ENCODE measurements around the gene WRNIP1. TPM values are rescaled to one million over a fixed set of nuclear protein-coding genes. Genes with fewer than 3 reads are reported as not detected.

Gene WRNIP1
- total RNA-seq, 1 experiment from 2014 or later = 38.1 TPM

DNA sequence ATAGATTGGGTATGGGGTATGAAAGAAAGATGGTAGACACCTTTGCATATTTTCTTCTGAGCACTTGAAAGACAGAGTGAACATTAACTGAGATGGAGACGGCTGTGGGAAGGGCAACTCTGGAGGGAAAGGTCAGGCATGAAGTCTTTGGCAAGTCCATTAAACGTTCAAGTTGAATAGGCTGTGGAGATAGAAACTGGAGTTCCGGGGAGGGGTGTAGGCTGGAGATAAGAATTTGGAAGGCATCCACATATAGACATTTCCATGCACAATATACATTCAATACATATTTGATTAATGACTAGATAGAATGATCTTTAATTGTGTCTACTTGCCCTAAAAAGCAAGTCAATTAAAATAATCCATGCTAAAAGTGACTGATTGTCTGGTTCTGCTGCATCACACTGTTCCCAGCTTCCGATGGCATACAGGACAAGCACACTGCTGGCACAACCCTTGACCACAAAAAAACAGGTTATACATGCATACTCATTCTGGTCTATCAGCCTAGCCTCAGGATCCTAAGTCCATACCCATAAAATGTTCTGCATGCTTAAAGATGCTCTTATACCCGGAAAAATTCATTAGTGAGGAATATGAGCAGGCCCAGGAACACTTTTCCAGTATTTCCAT, 12.6 kb upstream of the WRNIP1 start:
- peaks cover 3 to 4% of the 10 kb centered on the region in 2 experiments for H3K4me1 Mint-ChIP-seq
- H3K4me2 ChIP-seq (ENCODE audit: insufficient read depth, insufficient read length, low read length) = no peak overlapping the region
- no peak for DNase-seq
- H3K23me2 ChIP-seq (ENCODE audit: insufficient read length, low read depth, low read length, poor library complexity, severe bottlenecking) = no peaks in the 10 kb centered on the region
- no peak overlapping the region for H3K23ac ChIP-seq (ENCODE audit: insufficient read length, low read depth, low read length)
- H3K27me3 ChIP-seq (ENCODE audit: insufficient read depth, low read length) = no peaks in the 10 kb centered on the region
- no peaks in the 10 kb centered on the region for H4K20me1 ChIP-seq (ENCODE audit: control insufficient read depth, insufficient read depth, insufficient read length)
- H3K27me3 Mint-ChIP-seq (ENCODE audit: low read depth) = peaks cover 11% of the 10 kb centered on the region
- no peak overlapping the region for H2BK120ac ChIP-seq (ENCODE audit: low read depth, low read length, poor library complexity, severe bottlenecking)
- H2BK20ac ChIP-seq (ENCODE audit: low read depth, low read length, poor library complexity, severe bottlenecking) = no peak overlapping the region
- H3K4ac ChIP-seq (ENCODE audit: low read depth, low read length) = no peak overlapping the region
- H3K9me3 ChIP-seq (ENCODE audit: control insufficient read depth, low read depth, low read length) = no peaks in the 10 kb centered on the region
- no peaks in the 10 kb centered on the region for H3K9me3 Mint-ChIP-seq
- H3K27ac ChIP-seq (ENCODE audit: insufficient read length, low read depth, low read length) = no peak overlapping the region
- H3K9ac ChIP-seq (ENCODE audit: extremely low read depth, insufficient read length, low read length) = no peak overlapping the region
- H3K56ac ChIP-seq (ENCODE audit: insufficient read length, low read depth, low read length) = no peak overlapping the region
- no CpG with 5 or more reads among the region's 5 CpGs for WGBS (ENCODE audit: extremely low coverage, insufficient read length, low lambda C conversion rate)
- no peaks in the 10 kb centered on the region for H3K4me1 ChIP-seq (ENCODE audit: insufficient read depth, low read length)
- H3K14ac ChIP-seq (ENCODE audit: insufficient read depth, low read length) = no peak overlapping the region
- no peak overlapping the region for H3K27ac Mint-ChIP-seq
- TF ChIP-seq, protein P1, sequence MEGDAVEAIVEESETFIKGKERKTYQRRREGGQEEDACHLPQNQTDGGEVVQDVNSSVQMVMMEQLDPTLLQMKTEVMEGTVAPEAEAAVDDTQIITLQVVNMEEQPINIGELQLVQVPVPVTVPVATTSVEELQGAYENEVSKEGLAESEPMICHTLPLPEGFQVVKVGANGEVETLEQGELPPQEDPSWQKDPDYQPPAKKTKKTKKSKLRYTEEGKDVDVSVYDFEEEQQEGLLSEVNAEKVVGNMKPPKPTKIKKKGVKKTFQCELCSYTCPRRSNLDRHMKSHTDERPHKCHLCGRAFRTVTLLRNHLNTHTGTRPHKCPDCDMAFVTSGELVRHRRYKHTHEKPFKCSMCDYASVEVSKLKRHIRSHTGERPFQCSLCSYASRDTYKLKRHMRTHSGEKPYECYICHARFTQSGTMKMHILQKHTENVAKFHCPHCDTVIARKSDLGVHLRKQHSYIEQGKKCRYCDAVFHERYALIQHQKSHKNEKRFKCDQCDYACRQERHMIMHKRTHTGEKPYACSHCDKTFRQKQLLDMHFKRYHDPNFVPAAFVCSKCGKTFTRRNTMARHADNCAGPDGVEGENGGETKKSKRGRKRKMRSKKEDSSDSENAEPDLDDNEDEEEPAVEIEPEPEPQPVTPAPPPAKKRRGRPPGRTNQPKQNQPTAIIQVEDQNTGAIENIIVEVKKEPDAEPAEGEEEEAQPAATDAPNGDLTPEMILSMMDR (conservative IDR thresholded peaks at IDR 0.05) = no peak
- H2BK5ac ChIP-seq (ENCODE audit: insufficient read length, low read length) = no peak overlapping the region
- no peaks in the 10 kb centered on the region for H3K36me3 Mint-ChIP-seq (ENCODE audit: insufficient read depth in 1 of 3, low read depth in 3 of 3)
- no peak overlapping the region for H3K18ac ChIP-seq (ENCODE audit: insufficient read length, low read depth, low read length)
- no peak overlapping the region for H4K8ac ChIP-seq (replicated peaks; ENCODE audit: insufficient read length, low read depth, low read length)
- no peak overlapping the region for H3K4me3 Mint-ChIP-seq
- H4K5ac ChIP-seq (ENCODE audit: insufficient read length, low read depth, low read length) = no peak overlapping the region
- no peak overlapping the region for H3T11ph ChIP-seq (ENCODE audit: low read length)
- no peak overlapping the region for H2AK5ac ChIP-seq (ENCODE audit: insufficient read length, low read length)
- H4K91ac ChIP-seq (ENCODE audit: insufficient read length, low read depth, low read length) = no peak overlapping the region
- H3K79me2 ChIP-seq (ENCODE audit: insufficient read depth, low read length) = no peaks in the 10 kb centered on the region
- H2AFZ ChIP-seq (ENCODE audit: low read length) = no peak overlapping the region
- no peak overlapping the region for H2BK15ac ChIP-seq (ENCODE audit: low read depth, low read length)
- H3K79me1 ChIP-seq (ENCODE audit: insufficient read depth, low read depth, low read length, poor library complexity, severe bottlenecking) = no peaks in the 10 kb centered on the region
- H2BK12ac ChIP-seq (ENCODE audit: insufficient read length, low read depth, low read length) = no peak overlapping the region
